Rectal smooth muscle tissue (tissue), 1 donor: ENCODE results near the gene MGAT5.
"Not testable (repeated sequence)": the region's sequence is repeated elsewhere in the genome, so short reads cannot be mapped to it uniquely, and the experiment has no call there.

Experiments
- H3K27ac ChIP-seq: one replicate; pipeline ENCODE4 v1.7.0; 2013; ENCODE audit warnings: low read depth, low read length, inconsistent platforms
- H3K27me3 ChIP-seq: one replicate; pipeline ENCODE4 v1.7.0; 2013; ENCODE audit warnings: low read length; ENCODE audit not compliant: control insufficient read depth, insufficient read depth
- H3K36me3 ChIP-seq: one replicate; pipeline ENCODE4 v1.7.0; 2013; ENCODE audit warnings: low read length; ENCODE audit not compliant: control insufficient read depth, insufficient read depth
- H3K4me1 ChIP-seq: one replicate; pipeline ENCODE4 v1.7.0; 2013; ENCODE audit warnings: low read length; ENCODE audit not compliant: control insufficient read depth, insufficient read depth
- H3K4me3 ChIP-seq: one replicate; pipeline ENCODE4 v1.7.0; 2013; ENCODE audit warnings: low read length
- H3K9ac ChIP-seq: one replicate; pipeline ENCODE4 v1.7.0; 2013; ENCODE audit warnings: low read length

Gene MGAT5

DNA sequence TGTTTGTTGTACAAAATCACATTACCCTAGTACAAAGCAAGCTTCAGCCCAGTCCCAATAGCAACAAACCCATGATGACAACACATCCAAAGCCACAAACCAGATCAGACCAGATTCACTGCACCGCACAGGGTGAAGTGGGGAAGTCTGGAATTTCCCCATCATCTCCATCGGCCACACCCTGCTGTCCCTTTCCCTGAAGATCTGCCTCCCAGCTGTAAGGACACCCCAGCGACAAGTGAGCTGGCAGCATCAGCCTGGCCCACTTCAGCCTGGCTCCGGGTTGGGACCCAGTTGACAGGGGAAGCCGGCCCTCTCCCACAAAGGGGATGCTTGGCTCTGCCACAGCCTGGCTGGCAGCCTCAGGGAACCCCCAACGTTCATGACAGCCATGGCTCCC lies 207.6 kb downstream of the MGAT5 start:
- Histone ChIP-seq H3K27me3 (no peaks in the 10 kb centered on the region), H3K27ac (no peak overlapping the region), H3K9ac (no peak overlapping the region), H3K36me3 (no peaks in the 10 kb centered on the region), H3K4me3 (no peak overlapping the region), H3K4me1 (no peaks in the 10 kb centered on the region)

DNA sequence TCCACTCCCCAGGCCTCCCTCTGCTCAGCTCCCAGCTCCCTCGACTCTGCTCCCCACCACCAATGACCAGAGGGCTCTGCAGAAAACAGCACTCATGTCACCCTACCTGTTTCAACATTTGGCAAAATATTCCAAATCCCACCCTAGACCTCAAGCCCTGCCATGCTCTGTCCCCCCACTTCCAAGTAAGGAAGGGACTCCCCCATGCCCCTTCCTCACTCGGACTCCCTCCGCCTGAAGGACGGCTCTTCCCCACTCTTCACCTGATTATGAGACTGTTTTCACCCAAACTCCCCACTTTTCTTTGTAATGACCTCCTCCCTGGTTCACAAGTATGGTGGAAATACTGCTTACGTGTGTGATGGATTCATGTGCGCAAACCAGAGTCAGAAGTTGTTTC lies 208.4 kb downstream of the MGAT5 start:
- H3K27me3 ChIP-seq = no peaks in the 10 kb centered on the region
- no peak overlapping the region for H3K9ac ChIP-seq
- H3K4me3 ChIP-seq = no peak overlapping the region
- no peaks in the 10 kb centered on the region for H3K4me1 ChIP-seq
- H3K27ac ChIP-seq = no peak overlapping the region
- H3K36me3 ChIP-seq = no peaks in the 10 kb centered on the region

DNA sequence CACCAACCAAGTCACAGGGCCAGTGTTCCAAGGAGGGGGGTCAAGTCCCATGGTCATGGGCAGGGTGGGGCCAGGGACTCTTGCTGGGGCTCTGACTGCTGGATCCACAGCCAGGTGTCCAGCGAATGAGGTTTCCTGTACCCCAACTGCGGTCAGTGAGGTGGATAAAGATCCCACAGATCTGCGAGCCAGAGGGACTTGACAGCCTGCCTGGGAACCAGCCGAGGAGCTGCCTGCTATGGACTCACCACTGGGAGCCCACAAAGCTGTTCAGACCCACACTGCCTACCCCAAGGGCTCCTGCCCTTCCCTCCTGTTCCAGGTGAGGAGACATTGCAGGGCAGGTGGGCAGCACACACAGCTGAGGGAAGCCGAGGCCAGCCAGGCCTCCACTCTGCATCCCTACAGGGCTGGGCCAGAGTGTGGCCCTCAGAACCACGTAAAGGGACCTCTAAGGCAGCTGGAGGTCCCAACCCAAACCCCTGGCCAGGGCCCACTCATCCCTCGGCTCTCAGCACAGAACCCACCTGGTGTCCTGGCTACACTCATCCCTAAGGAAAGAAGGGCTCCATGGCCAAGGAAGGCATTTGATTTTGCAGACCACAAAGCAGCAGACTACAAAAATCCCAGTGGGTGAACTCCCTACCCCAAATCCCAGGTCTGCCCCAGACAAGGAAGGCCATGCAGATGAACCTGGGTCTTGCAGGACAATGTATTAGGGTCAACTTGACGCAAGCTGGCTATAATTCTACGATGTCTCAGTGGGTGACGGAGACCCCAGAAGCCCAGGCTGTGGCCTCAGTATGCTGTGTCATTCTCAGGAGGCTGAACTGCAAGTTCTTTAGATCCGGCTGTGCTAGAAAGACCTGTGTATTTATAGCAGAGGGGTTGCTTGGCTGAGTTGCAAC lies 209.2 kb downstream of the MGAT5 start:
- no peaks in the 10 kb centered on the region for H3K27me3 ChIP-seq

DNA sequence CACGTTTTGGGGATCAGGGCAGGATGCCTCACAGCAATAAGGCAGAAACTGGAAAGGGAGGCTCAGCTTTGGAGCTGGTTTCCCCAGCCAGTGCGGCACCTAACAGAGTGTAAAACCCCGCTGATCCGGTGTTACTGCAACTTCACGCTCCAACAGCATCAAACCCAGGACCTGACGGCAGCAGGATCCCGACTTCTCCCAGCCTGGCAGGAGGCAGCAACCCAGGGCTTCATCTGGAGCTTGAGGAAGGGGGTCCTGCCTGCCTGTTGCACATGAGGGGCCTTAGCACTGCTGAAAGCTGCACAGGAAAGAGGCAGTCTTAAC lies 209.8 kb downstream of the MGAT5 start:
- Histone ChIP-seq H3K9ac (no peak overlapping the region), H3K27ac (no peak overlapping the region), H3K27me3 (no peaks in the 10 kb centered on the region), H3K4me1 (no peaks in the 10 kb centered on the region), H3K4me3 (no peak overlapping the region), H3K36me3 (no peaks in the 10 kb centered on the region)

More for the DNA sequence above, 209.2 kb downstream of the MGAT5 start:
- no peak overlapping the region for H3K9ac ChIP-seq
- H3K4me1 ChIP-seq = no peaks in the 10 kb centered on the region
- H3K27ac ChIP-seq = no peak overlapping the region
- H3K36me3 ChIP-seq = no peaks in the 10 kb centered on the region
- no peak overlapping the region for H3K4me3 ChIP-seq

DNA sequence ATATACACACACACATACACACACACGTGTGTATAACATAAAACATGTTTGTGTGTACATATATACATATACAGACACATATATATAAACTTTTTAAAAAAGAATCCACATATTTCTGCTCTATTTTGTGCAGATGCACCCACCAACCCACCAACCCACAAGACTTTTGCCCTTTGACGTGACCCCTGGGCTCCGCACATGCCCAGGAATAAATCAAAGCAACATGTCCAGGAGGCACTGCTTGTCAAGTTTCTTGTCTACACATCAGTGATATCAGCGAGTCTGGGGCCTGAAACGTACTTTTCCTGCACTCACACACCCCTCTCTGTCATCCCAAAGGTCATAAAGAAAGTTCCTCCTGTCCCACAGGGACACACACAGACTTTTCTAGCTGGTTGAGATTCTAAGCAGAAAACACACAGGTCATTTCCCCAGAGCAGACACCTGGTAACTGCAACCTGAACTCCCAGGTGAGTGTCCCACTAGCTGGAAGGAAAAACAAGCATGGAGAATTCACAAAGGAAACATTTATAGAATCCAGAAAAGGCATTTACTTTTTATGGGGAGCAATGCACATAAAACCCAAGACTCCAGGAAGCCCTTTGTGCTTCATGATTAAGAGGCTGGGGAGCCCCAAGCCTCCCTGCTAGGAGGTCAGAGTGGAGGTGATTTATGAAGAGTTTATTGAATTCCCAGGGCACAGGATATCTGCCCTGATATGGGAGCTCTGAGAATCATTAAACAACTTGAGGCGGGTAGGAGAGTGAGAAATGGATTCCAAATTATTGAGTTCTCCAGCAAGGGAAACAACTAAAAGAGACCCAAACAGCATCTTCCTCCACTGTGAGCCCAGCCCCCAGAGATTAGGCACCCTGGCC lies 211.6 kb downstream of the MGAT5 start:
- H3K9ac ChIP-seq = no peak overlapping the region
- no peaks in the 10 kb centered on the region for H3K27me3 ChIP-seq
- no peaks in the 10 kb centered on the region for H3K36me3 ChIP-seq
- H3K4me3 ChIP-seq = no peak overlapping the region
- no peak overlapping the region for H3K27ac ChIP-seq
- H3K4me1 ChIP-seq = no peaks in the 10 kb centered on the region

DNA sequence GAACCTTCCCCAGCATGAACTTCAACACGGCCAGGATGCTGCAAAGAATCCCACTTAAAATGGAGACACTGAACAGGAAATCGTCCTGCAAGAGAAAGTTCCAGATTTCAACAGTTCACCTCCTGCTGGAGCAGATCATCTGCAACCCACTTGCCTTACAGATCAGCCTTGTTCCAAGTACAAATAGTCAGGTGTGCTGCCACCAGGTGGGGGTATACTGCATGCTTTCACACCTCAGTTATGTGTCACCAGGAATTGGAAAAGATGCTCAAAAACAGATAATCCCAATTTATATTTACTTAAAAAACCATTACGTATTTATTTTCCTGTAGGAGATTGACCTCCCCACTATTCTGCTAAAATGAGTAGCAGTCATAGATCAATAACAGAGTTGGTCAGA lies 212.3 kb downstream of the MGAT5 start:
- H3K4me3 ChIP-seq = no peak overlapping the region
- no peak overlapping the region for H3K27ac ChIP-seq
- no peaks in the 10 kb centered on the region for H3K27me3 ChIP-seq
- no peaks in the 10 kb centered on the region for H3K4me1 ChIP-seq
- H3K9ac ChIP-seq = no peak overlapping the region
- no peaks in the 10 kb centered on the region for H3K36me3 ChIP-seq

DNA sequence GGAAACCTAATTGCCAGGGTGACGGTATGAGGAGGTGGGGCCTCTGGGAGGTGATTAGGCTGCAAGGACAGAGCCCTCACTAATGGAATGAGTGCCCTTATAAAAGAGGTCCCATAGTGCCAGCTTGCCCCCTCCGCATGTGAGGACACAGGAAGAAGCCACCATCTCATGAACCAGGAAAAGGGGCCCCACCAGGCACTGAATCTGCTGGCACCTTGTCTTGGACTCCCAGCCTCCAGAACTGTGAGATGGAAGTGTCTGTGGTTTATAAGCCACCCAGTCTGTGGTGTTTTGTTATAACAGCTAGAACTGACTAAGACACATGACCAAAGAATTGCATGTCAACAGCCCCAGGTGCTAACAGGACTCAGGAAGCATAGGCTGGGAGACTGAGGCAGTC lies 214.3 kb downstream of the MGAT5 start:
- H3K27me3 ChIP-seq = no peaks in the 10 kb centered on the region
- no peak overlapping the region for H3K27ac ChIP-seq
- no peaks in the 10 kb centered on the region for H3K4me1 ChIP-seq
- H3K36me3 ChIP-seq = no peaks in the 10 kb centered on the region
- no peak overlapping the region for H3K4me3 ChIP-seq
- no peak overlapping the region for H3K9ac ChIP-seq

DNA sequence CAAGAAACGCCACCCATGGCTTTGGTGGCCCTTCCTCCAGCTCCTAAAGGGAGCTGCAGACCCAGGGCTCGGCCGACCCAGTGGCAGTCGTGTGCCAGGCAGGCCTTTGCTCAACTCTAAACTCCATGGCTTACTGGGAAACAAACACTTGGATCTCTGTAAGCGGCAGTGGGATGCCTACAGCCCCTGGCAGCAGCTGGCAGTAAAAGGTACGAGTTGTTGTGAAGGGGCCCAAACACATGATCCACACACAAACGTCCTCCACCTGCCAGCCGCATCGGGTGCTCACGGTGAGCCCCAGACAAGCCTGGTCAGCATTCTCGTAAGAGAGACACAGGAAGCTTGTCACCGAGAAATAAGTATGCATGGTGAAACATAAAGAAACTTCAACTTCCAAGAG lies 214.9 kb downstream of the MGAT5 start:
- Histone ChIP-seq H3K9ac (no peak overlapping the region), H3K27me3 (no peaks in the 10 kb centered on the region), H3K36me3 (no peaks in the 10 kb centered on the region), H3K4me3 (no peak overlapping the region), H3K27ac (no peak overlapping the region), H3K4me1 (no peaks in the 10 kb centered on the region)

DNA sequence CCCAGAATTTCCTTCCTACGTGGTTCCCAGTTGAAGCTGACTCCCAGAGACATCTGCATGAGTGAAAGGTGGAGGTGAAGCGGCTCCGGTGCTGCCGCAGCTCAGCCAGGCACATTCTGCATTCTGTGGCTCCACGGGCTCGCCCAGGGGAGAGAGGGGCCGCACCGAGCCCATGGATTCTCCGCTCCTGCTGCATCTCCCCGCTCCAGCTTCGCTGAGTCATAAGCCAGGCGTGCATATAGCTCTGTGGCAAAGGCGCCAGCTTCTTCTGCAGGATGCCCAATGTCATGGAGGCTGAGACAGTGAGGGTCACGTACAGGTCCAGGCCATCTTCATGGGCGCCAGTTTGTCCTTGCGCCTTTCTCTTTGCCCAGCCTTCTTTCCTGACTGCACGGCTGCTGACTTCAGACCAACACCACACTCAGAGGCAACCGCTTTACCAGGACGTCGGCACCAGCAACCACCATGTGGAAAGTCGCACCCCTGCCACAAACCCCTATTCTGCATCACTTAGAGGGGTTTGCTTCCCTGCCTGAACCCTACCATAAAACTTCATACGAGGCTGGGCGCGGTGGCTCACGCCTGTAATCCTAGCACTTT lies 215.7 kb downstream of the MGAT5 start:
- no peaks in the 10 kb centered on the region for H3K4me1 ChIP-seq
- no peak overlapping the region for H3K4me3 ChIP-seq

DNA sequence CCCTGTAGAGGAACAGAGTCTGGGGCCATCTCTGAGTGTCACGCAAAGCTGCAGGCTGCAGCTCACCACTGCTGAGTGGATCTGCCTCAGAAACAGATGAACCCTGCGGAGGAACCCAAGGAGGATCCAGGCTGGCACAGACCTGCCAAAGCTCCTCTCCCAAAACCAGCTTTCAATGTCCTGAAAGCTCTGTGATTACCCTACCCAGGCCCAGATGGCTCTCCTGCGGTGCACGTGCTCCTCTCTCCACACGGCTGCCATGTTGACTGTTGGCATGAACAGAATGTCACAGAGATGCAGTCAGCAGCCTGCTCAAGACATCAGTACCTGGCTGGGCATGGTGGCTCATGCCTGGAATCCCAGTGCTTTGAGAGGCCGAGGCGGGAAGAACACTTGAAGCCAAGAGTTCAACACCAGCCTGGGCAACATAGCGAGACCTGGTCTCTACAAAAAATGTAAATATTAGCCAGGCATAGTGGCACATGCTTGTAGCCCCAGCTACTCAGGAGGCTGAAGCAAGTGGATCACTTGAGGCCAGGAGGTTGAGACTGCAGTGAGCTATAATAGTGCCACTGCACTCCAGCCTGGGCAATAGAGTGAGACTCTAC lies 216.8 kb downstream of the MGAT5 start:
- no peaks in the 10 kb centered on the region for H3K27me3 ChIP-seq
- H3K4me1 ChIP-seq = no peaks in the 10 kb centered on the region
- H3K9ac ChIP-seq = no peak overlapping the region
- no peak overlapping the region for H3K27ac ChIP-seq
- no peak overlapping the region for H3K4me3 ChIP-seq
- H3K36me3 ChIP-seq = no peaks in the 10 kb centered on the region

More for the DNA sequence above, 215.7 kb downstream of the MGAT5 start:
- H3K27ac ChIP-seq = no peak overlapping the region
- no peaks in the 10 kb centered on the region for H3K36me3 ChIP-seq
- H3K9ac ChIP-seq = no peak overlapping the region
- H3K27me3 ChIP-seq = no peaks in the 10 kb centered on the region

DNA sequence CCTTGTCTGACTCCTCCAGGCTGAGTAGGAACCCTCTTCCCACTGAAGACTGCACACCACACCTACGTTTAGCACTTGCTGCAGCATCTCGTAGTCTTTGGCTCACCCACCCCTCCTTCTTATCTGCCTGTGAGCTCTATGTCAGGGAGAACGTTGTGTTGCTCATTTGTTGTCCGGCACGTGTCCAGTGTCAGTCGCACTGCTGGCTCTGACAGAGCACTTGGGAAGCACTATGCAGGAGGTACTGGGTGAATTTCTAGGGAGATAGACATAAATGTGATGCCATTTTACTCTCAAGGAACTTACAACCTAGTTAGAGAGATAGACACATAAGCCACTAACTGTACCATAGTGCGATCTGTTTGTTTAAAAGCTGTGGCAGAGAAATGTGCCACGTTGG lies 223.1 kb downstream of the MGAT5 start:
- H3K4me3 ChIP-seq, H3K9ac ChIP-seq, H3K4me1 ChIP-seq, H3K27ac ChIP-seq, H3K36me3 ChIP-seq, H3K27me3 ChIP-seq: not testable (repeated sequence)

DNA sequence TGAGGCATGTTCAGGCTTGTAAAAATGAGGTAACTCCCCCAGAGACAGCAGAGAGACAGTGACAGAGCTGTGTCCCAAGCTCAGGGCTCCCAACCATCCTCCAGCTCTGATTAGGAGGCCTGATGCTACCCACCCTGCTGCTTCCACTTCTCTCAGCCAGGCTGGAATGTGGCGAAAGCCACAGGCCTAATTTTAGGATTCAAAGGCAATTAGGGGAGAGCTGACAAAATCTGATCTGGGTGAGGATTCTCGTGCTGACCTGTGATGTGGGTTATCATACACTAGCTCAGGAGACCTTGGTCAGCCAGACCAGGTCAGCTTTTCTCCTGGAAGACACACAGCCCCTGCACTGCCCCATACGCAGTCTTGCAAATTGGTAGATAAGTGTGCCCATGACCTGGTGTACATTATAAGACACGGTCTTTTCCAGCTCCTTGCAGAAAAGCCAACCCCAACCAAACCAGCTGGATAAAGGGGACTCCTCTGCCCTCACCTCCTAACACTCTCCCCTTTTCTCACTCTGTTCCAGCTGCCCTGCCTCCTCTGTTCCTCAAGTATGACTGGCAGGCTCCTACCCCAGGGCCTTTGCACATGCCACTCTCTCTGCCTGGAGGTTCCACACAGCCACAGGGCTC lies 225.9 kb downstream of the MGAT5 start:
- Histone ChIP-seq H3K4me1 (no peaks in the 10 kb centered on the region), H3K27me3 (no peaks in the 10 kb centered on the region), H3K36me3 (no peaks in the 10 kb centered on the region), H3K27ac (no peak overlapping the region), H3K9ac (no peak overlapping the region), H3K4me3 (no peak overlapping the region)
